Measurements from ENCODE around the gene NAV2.

DNA sequence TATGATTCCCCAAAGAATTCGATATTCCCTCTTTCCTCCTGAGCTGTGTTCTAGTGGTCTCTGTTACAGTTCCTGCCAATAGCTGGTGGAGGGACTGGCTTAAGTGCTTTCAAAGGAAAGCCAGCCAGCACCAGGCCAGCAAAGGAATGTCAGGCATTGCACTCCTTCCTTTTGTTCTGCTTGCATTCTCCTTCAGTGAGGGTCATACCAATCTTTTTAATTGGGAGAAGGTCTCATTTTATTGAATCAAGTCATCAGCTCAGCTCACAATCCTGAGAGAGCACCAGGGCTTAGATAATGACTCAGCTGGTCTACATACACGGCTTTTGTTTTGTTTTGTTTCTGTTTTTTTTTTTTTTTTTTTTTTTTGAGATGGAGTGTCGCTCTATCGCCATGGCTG is 222.9 kb downstream of the NAV2 start:
- TF ChIP-seq CTCF (IDR thresholded peaks at IDR 0.05) = no peak
- no peak for TF ChIP-seq POLR2A (IDR thresholded peaks at IDR 0.05)
